Fibroblast of lung (primary cell): ENCODE results near the gene KIF1A.

Source experiments
- EZH2 ChIP-seq: IDR thresholded peaks from 2 replicates; pipeline ENCODE4 v1.5.1; 2012; ENCODE audit warnings: low read length, control low read depth, mild to moderate bottlenecking; ENCODE audit errors: missing control alignments
- TF ChIP-seq, protein P1 (sequence below), 2 donors: IDR thresholded peaks in 1 of 2; conservative IDR thresholded peaks in 1 of 2; 1 replicate in 1 of 2; 2 replicates in 1 of 2; pipeline ENCODE4 v1.5.1; 2011 to 2012; ENCODE audit warnings: low read length in 2 of 2, control low read depth in 1 of 2, inconsistent platforms in 1 of 2, low read depth in 1 of 2, mild to moderate bottlenecking in 1 of 2

DNA sequence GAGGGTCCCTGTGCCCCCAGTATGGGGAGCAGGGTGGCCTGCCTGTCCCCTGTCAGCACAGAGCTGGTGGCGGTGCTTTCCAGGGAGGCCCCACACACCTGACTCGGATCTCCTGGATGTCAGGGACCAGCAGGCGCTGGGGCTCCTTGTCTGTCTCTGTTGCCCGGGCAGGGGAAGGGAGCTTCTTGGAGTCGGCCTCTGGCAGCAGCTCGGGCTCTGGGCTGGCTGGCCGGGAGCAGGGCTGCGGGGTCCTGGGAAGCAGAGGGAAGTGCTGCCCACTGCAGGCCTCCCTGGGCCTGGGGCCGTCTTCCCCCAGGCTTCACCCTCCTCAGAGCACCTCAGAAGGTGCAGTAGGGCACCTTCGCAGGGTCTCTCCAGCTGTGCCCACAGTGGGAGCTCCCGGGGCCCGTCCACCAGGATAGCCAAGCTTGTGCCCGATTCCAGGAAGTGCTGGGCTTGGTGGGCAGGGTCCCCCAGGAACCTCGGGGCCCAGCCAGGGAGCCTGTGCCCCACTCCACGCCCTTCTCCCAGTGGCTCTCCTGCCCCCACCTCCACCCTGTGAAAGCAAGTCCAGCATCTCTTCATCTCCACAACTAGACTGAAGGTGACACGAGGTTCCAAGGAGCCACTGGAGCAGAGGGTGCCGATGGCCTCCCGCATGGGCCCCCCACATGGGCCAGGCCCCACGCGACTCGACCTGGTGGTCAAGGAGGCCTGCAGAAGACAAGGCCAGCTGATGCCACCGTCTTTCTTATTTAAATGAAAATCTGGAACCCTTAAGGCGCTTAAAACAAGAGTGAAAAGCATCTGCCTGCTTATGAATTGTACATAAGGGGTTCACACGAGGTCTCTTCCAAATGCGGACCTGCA, 100.1 kb downstream of the KIF1A start:
- no peak for TF ChIP-seq EZH2
- TF ChIP-seq, protein P1, sequence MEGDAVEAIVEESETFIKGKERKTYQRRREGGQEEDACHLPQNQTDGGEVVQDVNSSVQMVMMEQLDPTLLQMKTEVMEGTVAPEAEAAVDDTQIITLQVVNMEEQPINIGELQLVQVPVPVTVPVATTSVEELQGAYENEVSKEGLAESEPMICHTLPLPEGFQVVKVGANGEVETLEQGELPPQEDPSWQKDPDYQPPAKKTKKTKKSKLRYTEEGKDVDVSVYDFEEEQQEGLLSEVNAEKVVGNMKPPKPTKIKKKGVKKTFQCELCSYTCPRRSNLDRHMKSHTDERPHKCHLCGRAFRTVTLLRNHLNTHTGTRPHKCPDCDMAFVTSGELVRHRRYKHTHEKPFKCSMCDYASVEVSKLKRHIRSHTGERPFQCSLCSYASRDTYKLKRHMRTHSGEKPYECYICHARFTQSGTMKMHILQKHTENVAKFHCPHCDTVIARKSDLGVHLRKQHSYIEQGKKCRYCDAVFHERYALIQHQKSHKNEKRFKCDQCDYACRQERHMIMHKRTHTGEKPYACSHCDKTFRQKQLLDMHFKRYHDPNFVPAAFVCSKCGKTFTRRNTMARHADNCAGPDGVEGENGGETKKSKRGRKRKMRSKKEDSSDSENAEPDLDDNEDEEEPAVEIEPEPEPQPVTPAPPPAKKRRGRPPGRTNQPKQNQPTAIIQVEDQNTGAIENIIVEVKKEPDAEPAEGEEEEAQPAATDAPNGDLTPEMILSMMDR (conservative IDR thresholded peaks at IDR 0.05 in 1 of 2, IDR thresholded peaks at IDR 0.05 in 1 of 2; ENCODE audit: low read depth in 1 of 2, low read length in 2 of 2), result no peak
